GM19463 (cell line): ENCODE results near the gene RADIL.
"Not testable (repeated sequence)": the region's sequence is repeated elsewhere in the genome, so short reads cannot be mapped to it uniquely, and the experiment has no call there.

Experiments
- ATAC-seq: cut with Tn5 transposase; IDR thresholded peaks from one replicate; pipeline ENCODE4 v1.9.1; 2021; ENCODE audit warnings: mild to moderate bottlenecking, moderate library complexity; ENCODE audit not compliant: unreplicated experiment

Gene RADIL

GRCh38 chr7:4794171-4794570, 89.3 kb downstream of the RADIL start:
- not testable (repeated sequence) for ATAC-seq

GRCh38 chr7:4793385-4793993, 90.0 kb downstream of the RADIL start:
- not testable (repeated sequence) for ATAC-seq

- no peak for ATAC-seq
These were observed 90.9 kb downstream of the RADIL start for GRCh38 chr7:4792537-4793126.

GRCh38 chr7:4791738-4792536, 91.6 kb downstream of the RADIL start:
- ATAC-seq: no peak

- ATAC-seq: no peak
These were observed 92.3 kb downstream of the RADIL start for GRCh38 chr7:4791101-4791737.

- ATAC-seq: no peak
These were observed 93.0 kb downstream of the RADIL start for GRCh38 chr7:4790516-4790991.

- ATAC-seq: no peak
These were observed 93.4 kb downstream of the RADIL start for GRCh38 chr7:4790078-4790465.

- ATAC-seq: no peak
These were observed 94.1 kb downstream of the RADIL start for GRCh38 chr7:4789194-4790077.

GRCh38 chr7:4788627-4789189, 94.8 kb downstream of the RADIL start:
- no peak for ATAC-seq

- ATAC-seq: no peak
These were observed 95.4 kb downstream of the RADIL start for GRCh38 chr7:4787947-4788626.

- ATAC-seq: no peak
These were observed 96.0 kb downstream of the RADIL start for GRCh38 chr7:4787541-4787940.

- ATAC-seq: no peak
These were observed 97.5 kb downstream of the RADIL start for GRCh38 chr7:4786015-4786414.

GRCh38 chr7:4785371-4785770, 98.1 kb downstream of the RADIL start:
- no peak for ATAC-seq

GRCh38 chr7:4784799-4785198, 98.7 kb downstream of the RADIL start:
- ATAC-seq: no peak

- ATAC-seq: no peak
These were observed 99.7 kb downstream of the RADIL start for GRCh38 chr7:4783762-4784351.

GRCh38 chr7:4783292-4783652, 100.2 kb downstream of the RADIL start:
- ATAC-seq: no peak

GRCh38 chr7:4782333-4783291, 100.9 kb downstream of the RADIL start:
- ATAC-seq: no peak

- no peak for ATAC-seq
These were observed 102.0 kb downstream of the RADIL start for GRCh38 chr7:4781366-4782069.
